Measurements from ENCODE around the gene ARL15. TPM values are rescaled to one million over a fixed set of nuclear protein-coding genes. Genes with fewer than 3 reads are reported as not detected.

The ARL15 gene
- total and polyA plus RNA-seq, 9 of the 15 experiments (the other 6 are each of a cell fraction or from before 2014, with no cell fraction given): 18.5 to 80.4 (median 57.0) TPM

GRCh38 chr5:53895091-53895683 is 415.2 kb downstream of the ARL15 start:
- DNase-seq (ENCODE audit: extremely low read depth in 1 of 4, low spot score in 3 of 4): no peak
- no TSS peak for BruUV-seq (replicated peaks)
- Histone ChIP-seq H3K9me3 (replicated peaks; ENCODE audit: control insufficient read depth, insufficient read depth, low read depth, low read length) (no peaks in the 10 kb centered on the region), H3K79me2 (ENCODE audit: control insufficient read depth, insufficient read depth, low read length) (no peaks in the 10 kb centered on the region), H3K9me1 (ENCODE audit: control insufficient read depth, insufficient read depth, low read length) (no peaks in the 10 kb centered on the region), H3K4me2 (ENCODE audit: insufficient read depth, low read length) (no peak overlapping the region), H3K36me3 (ENCODE audit: control insufficient read depth, insufficient read depth, low read length) (peaks cover 2% of the 10 kb centered on the region; the same call in 1 of the 3 replicates), H3K4me3 (no peak overlapping the region), H4K20me1 (replicated peaks; ENCODE audit: control insufficient read depth, insufficient read depth, low read length) (no peaks in the 10 kb centered on the region), H3K27ac (ENCODE audit: extremely low read depth, low read depth, low read length) (no peak overlapping the region), H3K27me3 (ENCODE audit: control insufficient read depth in 2 of 2, insufficient read depth in 2 of 2, low read length in 2 of 2) (no peaks in the 10 kb centered on the region), H3K9ac (ENCODE audit: insufficient read depth in 1 of 2, low read depth in 2 of 2, low read length in 2 of 2) (no peak overlapping the region; a peak in 1 of 4 replicates), H3K4me1 (replicated peaks in 1 of 2; ENCODE audit: control insufficient read depth in 2 of 2, insufficient read depth in 2 of 2, low read length in 2 of 2) (no peaks in the 10 kb centered on the region), H2AFZ (ENCODE audit: low read depth, low read length) (no peak overlapping the region)
- in situ Hi-C loops (cut with MboI) (no loop called here), intact Hi-C loops (cut with micrococcal nuclease) (no loop called here)
- POLR2A ChIA-PET: no interaction called here
- TF ChIP-seq ZNF589 (CRISPR knock-in tag; IDR thresholded peaks at IDR 0.05; ENCODE audit: low read depth) (no peak), PYGO2 (tag; IDR thresholded peaks at IDR 0.05) (no peak), CHD4 (IDR thresholded peaks at IDR 0.05; ENCODE audit: insufficient read depth, insufficient replicate concordance, low read depth, low read length, poor library complexity, severe bottlenecking) (no peak), KAT8 (IDR thresholded peaks at IDR 0.05; ENCODE audit: low read depth) (no peak), NFIC (IDR thresholded peaks at IDR 0.05) (no peak), SMARCE1 (IDR thresholded peaks at IDR 0.05) (no peak), RUNX1 (IDR thresholded peaks at IDR 0.05; ENCODE audit: low read depth) (no peak), ZNF146 (CRISPR knock-in tag; IDR thresholded peaks at IDR 0.05; ENCODE audit: unreplicated experiment) (no peak), CLOCK (CRISPR knock-in tag; IDR thresholded peaks at IDR 0.05; ENCODE audit: borderline replicate concordance) (no peak), GABPA (tag; conservative IDR thresholded peaks at IDR 0.05; ENCODE audit: low read depth) (no peak), TAF7 (tag; IDR thresholded peaks at IDR 0.05) (no peak), ZNF384 (IDR thresholded peaks at IDR 0.05; ENCODE audit: low read depth, low read length) (no peak)
- CTCF ChIA-PET (ENCODE audit: low intra/inter-chr PET ratio): no interaction called here
- WGBS (ENCODE audit: insufficient coverage, low coverage, missing lambda C conversion rate): 49% methylated on average over 3 of the region's 3 CpGs
- FAIRE-seq: no peak
- no peak for ATAC-seq

All from K562 (cell line).